ENCODE measurements around the gene SLC25A44.

SLC25A44 gene

DNA sequence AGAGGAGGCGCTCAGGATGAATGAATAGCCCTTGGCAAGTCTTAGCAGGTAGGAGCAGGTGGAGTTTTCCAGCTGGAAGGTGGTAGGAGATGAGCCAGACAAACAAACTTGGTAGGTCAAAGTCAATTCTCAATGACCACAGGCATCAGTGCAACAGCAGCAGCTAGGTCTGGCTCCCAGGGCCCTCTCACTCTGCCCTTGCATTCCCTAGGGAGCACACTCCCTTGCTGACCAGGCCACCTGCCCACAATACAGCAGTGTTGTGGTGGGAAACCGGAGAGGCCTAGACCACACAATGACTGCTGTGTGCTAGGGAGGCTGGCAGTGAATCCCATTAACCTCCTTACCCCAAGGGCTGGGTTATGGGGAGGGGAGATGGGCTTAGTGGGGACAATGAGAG is 67.0 kb downstream of the SLC25A44 start:
- no peak overlapping the region for H3K4me3 ChIP-seq (ENCODE audit: low read length)
- no peaks in the 10 kb centered on the region for H3K27me3 ChIP-seq (replicated peaks; ENCODE audit: control insufficient read depth, insufficient read depth, low read length)
- peaks cover 90% of the 10 kb centered on the region for H3K36me3 ChIP-seq (ENCODE audit: control insufficient read depth, insufficient read depth, low read length, severe bottlenecking)
- H3K4me1 ChIP-seq (ENCODE audit: control insufficient read depth, insufficient read depth, low read length), result peaks cover 13% of the 10 kb centered on the region
- H3K9ac ChIP-seq (ENCODE audit: low read length), result no peak overlapping the region
- H3K9me3 ChIP-seq (ENCODE audit: control insufficient read depth, low read length), result no peaks in the 10 kb centered on the region
- DNase-seq (ENCODE audit: low read depth), result no peak
